ENCODE data around the gene PRDM9. TPM values are rescaled to one million over a fixed set of nuclear protein-coding genes. Genes with fewer than 3 reads are reported as not detected.
"Not testable (repeated sequence)": the region's sequence is repeated elsewhere in the genome, so short reads cannot be mapped to it uniquely, and the experiment has no call there.

Gene PRDM9
- not detected for total RNA-seq

DNA sequence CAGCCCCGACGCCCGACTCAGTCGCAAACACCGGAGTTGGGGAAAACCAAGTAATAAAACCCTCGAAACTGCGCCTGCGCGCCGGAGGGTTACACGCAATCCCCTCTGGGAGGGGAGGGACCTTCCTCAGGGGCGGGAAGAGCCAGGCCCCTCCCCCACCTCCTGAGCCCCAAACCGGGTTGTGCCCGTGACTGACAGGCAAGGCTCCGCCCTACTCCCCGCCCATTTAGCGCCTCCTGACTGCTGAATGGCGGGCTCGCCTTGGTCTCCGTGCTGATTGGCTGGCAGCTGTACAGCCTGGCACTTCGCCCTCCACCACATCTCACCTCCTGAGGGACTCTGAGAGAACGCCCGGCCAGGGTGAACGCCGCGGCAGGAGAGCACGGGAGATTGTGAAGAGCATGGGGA, at the start of gene PRDM9:
PRDM9 (plus strand) TSS at position 332 of the 408 bp plus-strand sequence. CDS start 1,425 bp downstream, outside the sequence.
- peak; percentile 12 for DNase-seq
- H3K4me1 Mint-ChIP-seq: no peaks in the 10 kb centered on the region
- H3K36me3 Mint-ChIP-seq: no peaks in the 10 kb centered on the region
- H3K4me3 Mint-ChIP-seq: peak within 1 kb of the TSS; percentile 29
- H3K27ac Mint-ChIP-seq: no peak within 1 kb of the TSS
- H3K27me3 Mint-ChIP-seq: peaks cover 10% of the 10 kb centered on the region
- H3K9me3 Mint-ChIP-seq: peaks cover 10% of the 10 kb centered on the region

DNA sequence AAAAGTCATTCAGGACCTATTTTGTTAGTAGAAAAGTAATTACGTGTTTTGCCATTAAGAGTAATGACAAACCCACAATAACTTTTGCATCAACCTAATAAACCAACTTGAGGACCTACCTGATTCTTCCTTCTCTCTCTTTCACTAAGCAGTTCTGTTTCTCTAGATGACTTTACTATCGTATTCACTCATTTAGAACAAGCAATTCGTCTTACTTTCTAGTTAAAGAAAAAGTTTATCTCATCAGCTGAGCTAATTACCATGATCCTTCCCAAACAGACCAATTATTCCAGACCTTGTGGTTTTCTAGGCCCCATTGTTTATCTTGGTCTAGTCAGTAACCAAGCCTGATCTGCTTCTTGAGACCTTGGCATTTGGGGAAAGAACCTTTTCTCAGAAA, 49.6 kb upstream of the PRDM9 start:
- no peak for DNase-seq
- H3K4me3 Mint-ChIP-seq: no peak overlapping the region
- H3K27me3 Mint-ChIP-seq: no peaks in the 10 kb centered on the region
- H3K27ac Mint-ChIP-seq: no peak overlapping the region
- no peaks in the 10 kb centered on the region for H3K4me1 Mint-ChIP-seq
- H3K36me3 Mint-ChIP-seq: no peaks in the 10 kb centered on the region
- H3K9me3 Mint-ChIP-seq: peaks cover 8% of the 10 kb centered on the region

DNA sequence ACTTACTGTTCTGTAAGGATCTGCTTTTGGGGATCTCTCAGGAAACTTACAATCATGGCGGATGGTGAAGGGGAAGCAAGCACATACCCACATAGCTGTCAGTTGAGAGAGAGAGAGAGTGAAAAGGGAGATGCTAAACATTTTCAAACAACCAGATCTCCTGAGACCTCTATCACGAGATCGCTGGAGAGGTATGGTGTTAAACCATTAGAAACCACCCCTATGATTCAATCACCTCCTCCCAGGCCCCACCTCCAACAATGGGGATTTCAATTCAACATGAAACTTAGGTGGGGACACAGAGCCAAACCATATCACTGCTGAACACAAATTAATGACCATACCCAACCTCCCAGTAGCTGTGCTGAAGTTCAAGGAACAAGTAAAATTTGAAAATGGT, 48.2 kb upstream of the PRDM9 start:
- Mint-ChIP-seq H3K27ac (no peak overlapping the region), H3K4me3 (no peak overlapping the region), H3K36me3 (no peaks in the 10 kb centered on the region), H3K4me1 (no peaks in the 10 kb centered on the region), H3K9me3 (peaks cover 8% of the 10 kb centered on the region), H3K27me3 (no peaks in the 10 kb centered on the region)
- DNase-seq: no peak

DNA sequence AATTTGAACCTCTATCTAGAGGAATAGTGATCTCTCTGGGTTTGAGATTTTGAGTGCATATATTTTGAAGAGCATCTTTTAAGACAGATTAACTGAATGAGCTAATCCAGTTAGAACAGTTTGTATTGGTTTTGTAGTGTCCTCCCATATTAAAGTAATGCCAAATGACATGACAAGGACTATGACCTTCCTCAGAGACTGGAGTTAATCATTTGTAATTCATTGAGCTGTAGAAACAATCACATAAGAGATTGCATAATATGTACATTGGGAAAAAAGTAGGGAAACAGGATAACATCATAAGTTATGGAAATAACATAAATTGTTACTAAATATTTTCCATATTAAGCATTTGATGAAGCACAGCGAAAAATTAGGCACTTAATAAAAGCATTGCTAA, 45.8 kb upstream of the PRDM9 start:
- no peak for DNase-seq
- H3K27me3 Mint-ChIP-seq: no peaks in the 10 kb centered on the region
- no peaks in the 10 kb centered on the region for H3K36me3 Mint-ChIP-seq
- no peaks in the 10 kb centered on the region for H3K4me1 Mint-ChIP-seq
- H3K9me3 Mint-ChIP-seq: peaks cover 6% of the 10 kb centered on the region
- H3K27ac Mint-ChIP-seq: no peak overlapping the region
- no peak overlapping the region for H3K4me3 Mint-ChIP-seq

DNA sequence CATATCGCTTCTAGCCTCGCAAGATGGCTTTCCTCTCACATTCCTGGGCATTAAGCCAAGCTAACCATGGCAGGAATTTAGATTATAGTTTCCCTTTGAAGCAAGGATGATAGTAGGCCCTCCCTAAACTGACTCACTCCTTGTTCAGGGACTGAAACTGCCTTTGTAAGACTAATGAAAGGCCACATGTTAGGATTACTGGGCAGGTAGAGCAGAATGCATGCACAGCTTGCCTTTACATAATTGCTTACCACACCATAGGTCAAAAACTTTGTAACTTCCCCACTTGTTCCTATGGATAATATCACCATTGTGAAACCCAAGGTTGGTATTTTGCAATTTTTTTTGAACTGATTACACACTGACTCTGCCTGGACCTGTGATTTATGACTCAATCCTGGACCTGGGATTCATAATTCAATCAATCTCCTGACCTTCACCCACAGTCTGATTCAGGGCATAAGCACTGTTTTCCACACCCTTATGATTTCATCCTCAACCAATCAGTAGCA, 41.0 kb upstream of the PRDM9 start:
- Mint-ChIP-seq H3K27me3 (no peaks in the 10 kb centered on the region), H3K27ac (no peak overlapping the region), H3K36me3 (no peaks in the 10 kb centered on the region), H3K4me3 (no peak overlapping the region), H3K9me3 (peaks cover 4% of the 10 kb centered on the region), H3K4me1 (no peaks in the 10 kb centered on the region)
- no peak for DNase-seq

DNA sequence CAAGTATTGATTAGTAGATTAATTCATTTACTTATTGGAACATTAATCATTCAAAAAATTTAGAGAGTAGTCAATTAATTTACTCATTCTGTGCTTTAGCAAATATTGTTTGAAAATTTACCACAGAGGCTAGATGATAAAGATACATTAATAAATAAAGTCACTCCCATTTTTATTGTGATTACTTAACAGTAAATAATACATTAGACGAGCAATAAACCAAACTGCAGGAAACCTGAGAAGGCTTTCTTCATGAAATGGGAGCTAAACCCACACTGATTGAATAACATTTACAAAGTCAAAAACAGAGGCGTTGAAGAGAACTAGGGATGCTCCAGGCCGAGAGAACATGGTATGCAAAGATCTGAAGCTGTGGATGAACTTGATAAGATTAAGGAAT, 38.8 kb upstream of the PRDM9 start:
- no peaks in the 10 kb centered on the region for H3K4me1 Mint-ChIP-seq
- DNase-seq: no peak
- no peaks in the 10 kb centered on the region for H3K9me3 Mint-ChIP-seq
- no peak overlapping the region for H3K4me3 Mint-ChIP-seq
- H3K27me3 Mint-ChIP-seq: no peaks in the 10 kb centered on the region
- H3K36me3 Mint-ChIP-seq: no peaks in the 10 kb centered on the region
- H3K27ac Mint-ChIP-seq: no peak overlapping the region

DNA sequence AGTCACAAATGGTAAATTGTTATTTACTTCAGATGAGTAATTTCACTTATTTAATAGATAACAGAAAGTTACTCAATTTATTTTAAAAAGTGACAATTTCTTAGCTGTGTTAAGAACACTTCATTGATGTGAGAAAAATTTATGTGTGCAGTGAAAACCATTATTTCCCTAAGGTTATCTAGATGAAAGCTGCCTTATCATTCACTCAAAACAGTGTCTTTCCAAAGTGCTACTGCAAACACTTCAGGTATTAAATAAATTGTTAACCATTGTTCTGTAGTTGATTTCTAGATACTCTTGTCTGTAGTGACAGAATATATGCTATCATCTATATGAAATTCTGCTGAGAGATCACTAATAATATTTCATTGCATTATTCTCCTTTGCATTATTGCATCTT, 33.5 kb upstream of the PRDM9 start:
- no peaks in the 10 kb centered on the region for H3K36me3 Mint-ChIP-seq
- H3K9me3 Mint-ChIP-seq: no peaks in the 10 kb centered on the region
- DNase-seq: no peak
- H3K27ac Mint-ChIP-seq: no peak overlapping the region
- no peak overlapping the region for H3K4me3 Mint-ChIP-seq
- no peaks in the 10 kb centered on the region for H3K4me1 Mint-ChIP-seq
- H3K27me3 Mint-ChIP-seq: no peaks in the 10 kb centered on the region

DNA sequence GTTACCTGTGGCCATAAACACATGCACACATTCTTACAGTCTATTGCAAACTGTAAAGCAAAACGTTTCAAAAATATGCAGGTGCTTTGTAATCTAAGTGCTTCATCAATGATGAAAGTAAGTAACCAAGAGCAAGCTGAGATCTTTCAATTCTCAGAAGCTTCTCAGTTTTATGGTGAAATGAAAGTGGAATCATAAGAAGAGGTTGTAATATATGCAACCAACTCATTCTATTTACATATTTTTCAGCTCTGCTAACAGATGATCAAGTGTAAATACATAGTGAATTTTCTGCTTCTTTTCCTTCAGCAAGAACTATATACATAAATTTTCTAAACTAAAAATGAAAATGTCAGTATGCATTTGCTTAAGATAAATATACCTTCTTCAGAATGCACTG, 33.1 kb upstream of the PRDM9 start:
- Mint-ChIP-seq H3K4me1 (no peaks in the 10 kb centered on the region), H3K36me3 (no peaks in the 10 kb centered on the region), H3K9me3 (no peaks in the 10 kb centered on the region), H3K4me3 (no peak overlapping the region), H3K27ac (no peak overlapping the region), H3K27me3 (no peaks in the 10 kb centered on the region)
- DNase-seq: no peak

DNA sequence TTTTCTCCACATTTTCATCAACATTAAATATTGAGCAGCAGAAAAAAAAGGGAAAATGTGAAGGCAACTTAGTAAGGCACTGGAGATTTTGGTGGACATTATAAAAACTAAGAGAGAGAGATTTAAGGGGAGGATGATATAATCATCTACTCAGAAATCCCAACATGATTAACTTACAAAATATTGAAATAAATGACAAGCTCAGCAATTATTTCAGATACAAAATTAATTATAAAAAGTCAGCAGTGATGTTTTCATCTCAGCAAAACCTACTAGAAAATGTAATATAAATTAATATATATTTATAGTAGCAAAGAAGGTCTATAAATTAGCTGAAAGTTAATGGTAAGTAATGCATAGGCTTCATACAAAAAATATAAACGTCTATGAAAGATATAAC, 30.8 kb upstream of the PRDM9 start:
- no peak overlapping the region for H3K27ac Mint-ChIP-seq
- no peaks in the 10 kb centered on the region for H3K27me3 Mint-ChIP-seq
- no peaks in the 10 kb centered on the region for H3K4me1 Mint-ChIP-seq
- DNase-seq: no peak
- no peaks in the 10 kb centered on the region for H3K36me3 Mint-ChIP-seq
- H3K4me3 Mint-ChIP-seq: no peak overlapping the region
- H3K9me3 Mint-ChIP-seq: no peaks in the 10 kb centered on the region

DNA sequence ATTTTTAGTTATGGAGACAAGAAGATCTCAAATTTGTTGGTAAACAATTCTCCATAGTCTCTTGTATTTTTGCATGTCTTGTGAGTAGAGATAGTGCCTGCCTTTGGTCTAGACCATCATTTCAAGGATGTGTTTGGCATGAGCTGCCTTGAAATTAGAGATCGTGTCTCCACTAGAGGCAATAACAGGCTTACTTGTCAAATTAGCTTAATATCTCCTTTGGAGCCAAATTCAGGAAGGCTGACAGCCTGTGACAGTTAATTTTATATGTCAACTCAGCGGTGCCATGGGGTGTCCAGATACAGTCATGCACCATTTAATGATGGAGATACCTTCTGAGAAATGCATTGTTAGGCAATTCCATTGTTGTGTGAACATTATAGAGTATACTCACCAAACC, 24.8 kb upstream of the PRDM9 start:
- Mint-ChIP-seq H3K36me3 (no peaks in the 10 kb centered on the region), H3K27me3 (no peaks in the 10 kb centered on the region), H3K4me1 (no peaks in the 10 kb centered on the region), H3K4me3 (no peak overlapping the region), H3K9me3 (peaks cover 2% of the 10 kb centered on the region), H3K27ac (no peak overlapping the region)
- DNase-seq: no peak

DNA sequence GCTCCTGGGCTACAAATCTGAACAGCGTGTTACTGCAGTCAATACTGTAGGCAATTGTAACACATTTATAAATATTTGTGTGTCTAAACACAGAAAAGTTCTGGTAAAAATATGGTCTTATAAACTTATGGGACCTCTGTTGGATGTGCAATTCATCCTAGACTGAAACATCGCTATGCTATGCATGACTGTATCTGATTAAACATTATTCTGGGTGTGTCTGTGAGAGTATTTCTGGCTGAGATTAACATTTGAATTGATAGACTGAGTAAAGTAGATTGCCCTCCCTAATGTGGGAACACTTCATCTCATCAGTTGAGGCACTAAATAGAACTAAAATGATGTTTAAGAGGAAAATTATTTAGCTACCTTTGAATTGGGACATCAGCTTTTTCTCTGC, 24.3 kb upstream of the PRDM9 start:
- Mint-ChIP-seq H3K27ac (no peak overlapping the region), H3K9me3 (peaks cover 2% of the 10 kb centered on the region), H3K4me3 (no peak overlapping the region)

DNA sequence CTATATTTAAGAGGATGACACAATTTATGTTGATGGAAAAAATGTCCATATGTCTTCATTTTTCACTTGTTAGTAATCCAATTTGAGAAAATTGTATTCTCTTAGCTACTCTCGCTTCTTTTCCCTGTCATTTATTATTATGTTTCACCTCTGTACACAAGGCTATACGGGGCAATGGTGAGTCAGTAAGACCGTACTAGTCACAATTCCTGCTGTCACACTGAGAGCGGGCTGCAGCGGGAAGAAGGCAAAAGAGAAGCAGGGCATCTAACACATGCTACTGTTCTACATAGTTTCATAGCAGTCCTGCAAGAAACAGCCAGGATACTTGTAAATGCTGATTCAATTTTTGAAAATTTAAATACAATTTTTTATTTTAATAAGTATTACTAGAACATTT, 23.3 kb upstream of the PRDM9 start:
- H3K27ac Mint-ChIP-seq: no peak overlapping the region
- no peaks in the 10 kb centered on the region for H3K4me1 Mint-ChIP-seq
- H3K36me3 Mint-ChIP-seq: no peaks in the 10 kb centered on the region
- DNase-seq: no peak
- H3K27me3 Mint-ChIP-seq: no peaks in the 10 kb centered on the region
- H3K4me3 Mint-ChIP-seq: no peak overlapping the region
- peaks cover 9% of the 10 kb centered on the region for H3K9me3 Mint-ChIP-seq

More for the DNA sequence above, 24.3 kb upstream of the PRDM9 start:
- H3K27me3 Mint-ChIP-seq: no peaks in the 10 kb centered on the region
- no peaks in the 10 kb centered on the region for H3K36me3 Mint-ChIP-seq
- DNase-seq: no peak
- H3K4me1 Mint-ChIP-seq: no peaks in the 10 kb centered on the region

DNA sequence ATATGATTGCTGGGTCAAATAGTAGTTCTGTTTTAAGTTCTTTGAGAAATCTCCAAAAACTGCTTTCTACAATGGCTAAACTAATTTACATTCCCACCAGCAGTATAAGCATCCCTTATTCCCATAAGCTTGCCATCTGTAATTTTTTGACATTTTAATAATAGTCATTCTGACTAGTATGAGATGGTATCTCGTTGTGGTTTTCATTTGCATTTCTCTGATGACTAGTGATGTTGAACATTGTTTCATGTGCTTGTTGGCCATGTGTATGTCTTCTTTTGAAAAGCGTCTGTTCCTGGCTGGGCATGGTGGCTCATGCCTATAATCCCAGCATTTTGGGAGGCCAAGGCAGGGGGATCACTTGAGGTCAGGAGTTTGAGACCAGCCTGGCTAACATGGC, 21.2 kb upstream of the PRDM9 start:
- H3K27ac Mint-ChIP-seq, H3K36me3 Mint-ChIP-seq, H3K4me3 Mint-ChIP-seq, H3K27me3 Mint-ChIP-seq, DNase-seq, H3K4me1 Mint-ChIP-seq: not testable (repeated sequence)
- H3K9me3 Mint-ChIP-seq: peaks cover 11% of the 10 kb centered on the region

DNA sequence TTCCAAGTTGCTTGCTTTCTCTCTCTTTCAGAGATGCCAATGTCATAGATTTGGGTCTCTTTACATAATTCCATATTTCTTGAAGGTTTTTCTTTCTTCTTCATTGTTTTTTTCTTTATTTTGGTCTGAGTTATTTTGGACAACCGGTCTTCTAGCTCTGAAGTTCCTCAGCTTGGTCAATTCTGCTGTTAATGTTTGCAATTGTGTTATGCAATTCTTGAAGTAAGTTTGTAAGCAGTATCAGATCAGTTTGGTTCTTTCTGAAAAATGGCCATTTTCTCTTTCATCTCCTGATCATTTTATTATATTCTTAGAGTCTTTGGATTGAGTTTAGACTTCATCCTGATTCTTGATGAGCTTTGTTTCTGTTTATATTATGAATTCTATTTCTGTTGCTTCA, 16.4 kb upstream of the PRDM9 start:
- Mint-ChIP-seq H3K36me3 (no peaks in the 10 kb centered on the region), H3K27me3 (no peaks in the 10 kb centered on the region), H3K27ac (no peak overlapping the region), H3K4me1 (no peaks in the 10 kb centered on the region), H3K4me3 (no peak overlapping the region), H3K9me3 (peaks cover 9% of the 10 kb centered on the region)
- no peak for DNase-seq

DNA sequence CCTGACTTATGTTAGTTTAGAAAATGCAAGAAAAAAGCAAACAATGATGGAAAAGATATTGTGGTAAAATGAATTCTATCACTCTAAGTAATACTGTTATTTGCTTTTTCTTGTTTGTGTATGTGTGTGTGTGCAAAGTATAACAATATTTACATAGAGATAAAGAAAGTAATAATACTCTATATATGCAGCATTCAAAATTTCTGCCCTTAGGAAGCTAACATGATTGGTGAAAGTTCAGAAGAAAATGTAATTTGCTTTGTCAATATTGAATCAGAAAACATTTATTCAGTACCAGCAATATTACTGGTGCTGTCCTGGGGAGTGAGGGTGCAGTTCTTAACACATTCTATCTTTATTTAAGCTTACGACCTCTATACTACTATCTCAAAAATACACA, 12.9 kb upstream of the PRDM9 start:
- Mint-ChIP-seq H3K4me1 (no peaks in the 10 kb centered on the region), H3K27ac (no peak overlapping the region), H3K4me3 (no peak overlapping the region), H3K36me3 (no peaks in the 10 kb centered on the region), H3K9me3 (no peaks in the 10 kb centered on the region), H3K27me3 (no peaks in the 10 kb centered on the region)
- DNase-seq: no peak

DNA sequence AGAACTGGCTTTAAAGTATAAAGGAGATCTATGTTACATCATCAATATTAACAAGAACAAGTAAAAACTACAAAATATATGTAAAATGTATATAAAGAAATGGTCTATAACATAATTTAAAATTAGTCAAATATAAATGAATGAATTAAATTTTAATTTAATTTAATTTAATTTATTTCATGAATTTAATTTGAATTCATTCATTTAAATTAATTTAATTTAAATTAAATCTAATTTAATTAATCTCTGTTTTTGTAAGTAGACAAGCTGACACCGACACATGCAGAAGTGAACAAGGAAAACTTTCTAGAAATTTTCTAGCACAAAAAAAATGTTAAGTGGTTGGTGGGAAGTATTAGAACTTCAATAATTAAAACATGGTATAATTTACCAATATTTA, 10.8 kb upstream of the PRDM9 start:
- Mint-ChIP-seq H3K36me3 (no peaks in the 10 kb centered on the region), H3K4me3 (no peak overlapping the region), H3K27me3 (no peaks in the 10 kb centered on the region), H3K9me3 (no peaks in the 10 kb centered on the region), H3K27ac (no peak overlapping the region), H3K4me1 (no peaks in the 10 kb centered on the region)
- no peak for DNase-seq
